HepG2 (cell line): ENCODE measurements around the gene GRIP1. TPM values are rescaled to one million over a fixed set of nuclear protein-coding genes. Genes with fewer than 3 reads are reported as not detected.

Experiments used
- ATAC-seq: fragments of 200-7000 bp; cut with Tn5 transposase; 3 replicates; pipeline ENCODE4 v1.9.1; 2020; ENCODE audit warnings: mild to moderate bottlenecking, moderate library complexity
- BruUV-seq: library from RNA; stranded (reverse); fragments of 400-500 nt; replicated peaks from 2 replicates; lab custom pipeline; 2021; lab: Mats Ljungman, UMichigan
- CTCF ChIA-PET: fragments of 300-600 bp; formaldehyde crosslinking; extraction: SDS; loops from one replicate; lab custom pipeline; 2021; ENCODE audit warnings: low total read pairs, inconsistent platforms, low intra/inter-chr PET ratio; lab: Yijun Ruan, JAX
- POLR2A ChIA-PET: fragments of 350-600 bp; sonication (Branson Sonifier 250); formaldehyde crosslinking; loops from one replicate; lab custom pipeline; 2020; ENCODE audit warnings: antibody characterized with exemption, inconsistent platforms; lab: Yijun Ruan, JAX
- DNase-seq: peaks from one replicate; pipeline ENCODE4 v3.0.0-alpha.2; 2015; ENCODE audit warnings: low spot score
- FAIRE-seq: peaks from 3 replicates; lab custom pipeline; 2011; peaks lifted over from hg19 to GRCh38; lab: Jason Lieb, UNC
- H2AFZ ChIP-seq: one replicate; pipeline ENCODE4 v1.6.1; 2011; ENCODE audit warnings: low read length, inconsistent platforms
- H3K27ac ChIP-seq: fragments of 300-600 bp; 3 replicates; pipeline ENCODE4 v1.8.0; 2011; ENCODE audit warnings: mixed run types, mild to moderate bottlenecking, mixed read lengths, low read length, inconsistent platforms; ENCODE audit not compliant: insufficient read depth; ENCODE audit errors: extremely low read length
- H3K27me3 ChIP-seq, 2 experiments: fragments of 200-600 bp in 1 of 2; 2 replicates in 1 of 2; 3 replicates in 1 of 2; pipeline versions ENCODE4 v1.6.0 to v1.8.0; 2011; ENCODE audit warnings: low read length in 2 of 2, mild to moderate bottlenecking in 2 of 2, moderate library complexity in 2 of 2, inconsistent platforms in 1 of 2; ENCODE audit not compliant: insufficient read depth in 2 of 2, control insufficient read depth in 1 of 2
- H3K36me3 ChIP-seq, 2 experiments: fragments of 200-600 bp in 1 of 2; replicated peaks in 1 of 2; 2 replicates in 1 of 2; 3 replicates in 1 of 2; pipeline versions ENCODE4 v1.5.1 to v1.8.0; 2011; ENCODE audit warnings: low read length in 2 of 2, inconsistent platforms in 1 of 2; ENCODE audit not compliant: insufficient read depth in 2 of 2, control insufficient read depth in 1 of 2
- H3K4me1 ChIP-seq: 2 replicates; pipeline ENCODE4 v1.5.1; 2012; ENCODE audit warnings: low read length, inconsistent platforms; ENCODE audit not compliant: insufficient read depth
- H3K4me2 ChIP-seq: 2 replicates; pipeline ENCODE4 v1.6.0; 2011; ENCODE audit warnings: low read depth, low read length, inconsistent platforms
- H3K4me3 ChIP-seq, 3 experiments: fragments of 200-600 bp in 1 of 3; sonication (generic), shearing (Covaris generic) in 1 of 3; replicated peaks in 1 of 3; 2 replicates each; pipeline ENCODE4 v1.5.1; 2011 to 2016; ENCODE audit warnings: low read length in 3 of 3, inconsistent platforms in 2 of 3, low read depth in 2 of 3, mild to moderate bottlenecking in 2 of 3, control low read depth in 1 of 3, mixed read lengths in 1 of 3; ENCODE audit not compliant: insufficient read depth in 1 of 3
- H3K79me2 ChIP-seq: one replicate; pipeline ENCODE4 v1.6.1; 2011; ENCODE audit warnings: low read length, inconsistent platforms; ENCODE audit not compliant: insufficient read depth
- H3K9ac ChIP-seq: 2 replicates; pipeline ENCODE4 v1.6.0; 2011; ENCODE audit warnings: mild to moderate bottlenecking, low read depth, low read length, inconsistent platforms; ENCODE audit not compliant: insufficient read depth
- H3K9me3 ChIP-seq: 2 replicates; pipeline ENCODE4 v1.5.1; 2012; ENCODE audit warnings: mild to moderate bottlenecking, low read length
- H4K20me1 ChIP-seq: 2 replicates; pipeline ENCODE4 v1.6.0; 2011; ENCODE audit warnings: inconsistent platforms, mild to moderate bottlenecking, low read length, moderate library complexity; ENCODE audit not compliant: insufficient read depth
- CBFB ChIP-seq: sonication (generic); formaldehyde crosslinking; IDR thresholded peaks from 2 replicates; pipeline ENCODE4 v1.4.0; 2020; ENCODE audit warnings: missing genetic modification reagents
- CCDC6 ChIP-seq: sonication (generic); formaldehyde crosslinking; IDR thresholded peaks from 2 replicates; pipeline ENCODE4 v1.8.1; 2022; ENCODE audit warnings: mild to moderate bottlenecking, missing genetic modification reagents, moderate library complexity
- LRRFIP1 ChIP-seq: sonication (generic); formaldehyde crosslinking; conservative IDR thresholded peaks from 2 replicates; pipeline ENCODE4 v1.4.0; 2020; ENCODE audit warnings: missing genetic modification reagents
- PTBP1 ChIP-seq: fragments of 200-400 bp; formaldehyde crosslinking; IDR thresholded peaks from 2 replicates; pipeline ENCODE4 v1.6.1; 2018; ENCODE audit warnings: low read length, low read depth; ENCODE audit not compliant: poor library complexity, severe bottlenecking
- SNRNP70 ChIP-seq: fragments of 200-400 bp; formaldehyde crosslinking; IDR thresholded peaks from 2 replicates; pipeline ENCODE4 v1.6.1; 2017; ENCODE audit warnings: mild to moderate bottlenecking, low read depth, low read length, moderate library complexity
- TGIF2 ChIP-seq: IDR thresholded peaks from 2 replicates; pipeline ENCODE4 v1.6.1; 2016; ENCODE audit warnings: control low read depth, missing compliant biosample characterization
- ZBTB21 ChIP-seq: sonication (generic); formaldehyde crosslinking; IDR thresholded peaks from 2 replicates; pipeline ENCODE4 v1.4.0; 2020; ENCODE audit warnings: missing genetic modification reagents
- ZBTB49 ChIP-seq: sonication (generic); formaldehyde crosslinking; IDR thresholded peaks from 2 replicates; pipeline ENCODE4 v1.4.0; 2020; ENCODE audit warnings: missing genetic modification reagents, borderline replicate concordance
- ZNF121 ChIP-seq: sonication (generic); formaldehyde crosslinking; IDR thresholded peaks from 2 replicates; pipeline ENCODE4 v1.5.0; 2020; ENCODE audit warnings: mild to moderate bottlenecking, missing genetic modification reagents
- ZNF18 ChIP-seq: sonication (generic); formaldehyde crosslinking; IDR thresholded peaks from 2 replicates; pipeline ENCODE4 v1.8.0; 2022; ENCODE audit warnings: mild to moderate bottlenecking, missing genetic modification reagents; ENCODE audit not compliant: insufficient replicate concordance
- ZNF205 ChIP-seq: IDR thresholded peaks from 2 replicates; pipeline ENCODE4 v1.6.1; 2018; ENCODE audit warnings: missing biosample characterization, missing genetic modification reagents
- ZNF207 ChIP-seq: fragments of 450-650 bp; IDR thresholded peaks from 2 replicates; pipeline ENCODE4 v1.6.1; 2016; ENCODE audit warnings: antibody characterized with exemption, borderline replicate concordance
- ZNF747 ChIP-seq: sonication (generic); formaldehyde crosslinking; IDR thresholded peaks from 2 replicates; pipeline ENCODE4 v1.8.1; 2023; ENCODE audit warnings: missing genetic modification reagents, mild to moderate bottlenecking, borderline replicate concordance
- ZNF749 ChIP-seq: sonication (generic); formaldehyde crosslinking; IDR thresholded peaks from 2 replicates; pipeline ENCODE4 v1.8.0; 2022; ENCODE audit warnings: mild to moderate bottlenecking, missing genetic modification reagents, moderate library complexity, borderline replicate concordance
- ZNF816 ChIP-seq: sonication (generic); formaldehyde crosslinking; IDR thresholded peaks from 2 replicates; pipeline ENCODE4 v1.8.0; 2022; ENCODE audit warnings: missing genetic modification reagents, mild to moderate bottlenecking, borderline replicate concordance
- ZSCAN5A ChIP-seq: sonication (generic); formaldehyde crosslinking; IDR thresholded peaks from 2 replicates; pipeline ENCODE4 v1.8.0; 2022; ENCODE audit warnings: mild to moderate bottlenecking, missing genetic modification reagents, borderline replicate concordance
- in situ Hi-C: cut with HindIII; loops from 2 replicates; pipeline ENCODE4 v1.10.0; 2017; ENCODE audit warnings: low pct_unique_long_range_greater_than_20kb; ENCODE audit not compliant: extremely low pct_ligation_motif_present
- intact Hi-C: fragments of 100-400 bp; cut with micrococcal nuclease; formaldehyde crosslinking; loops from one replicate; pipeline ENCODE4 v1.10.0; 2022; ENCODE audit not compliant: unreplicated experiment
- polyA plus RNA-seq, 8 experiments: library from polyadenylated mRNA; depleted of rRNA in 3 of 8; stranded (reverse) in 7 of 8; unstranded in 1 of 8; fragments of >200 nt; fragmentation: Illumina TruSeq in 4 of 8; extraction: Trizol in 4 of 8; gene quantifications; 2 replicates each; pipeline versions ENCODE4 v1.2.1 to v1.2.3, GENCODE V29; 2011 to 2016; ENCODE audit warnings: low read depth in 4 of 8, missing spikeins in 1 of 8, mixed read lengths in 1 of 8; ENCODE audit not compliant: insufficient read depth in 1 of 8
- total RNA-seq, 5 experiments: library from RNA; depleted of rRNA; stranded (reverse); fragments of >200 nt; fragmentation: Illumina TruSeq; extraction: Trizol; gene quantifications; 2 replicates each; pipeline ENCODE4 v1.2.3, GENCODE V29; 2016; ENCODE audit warnings: low read depth in 1 of 5

Gene GRIP1
- total and polyA plus RNA-seq, 2 of the 13 experiments (the other 11 are each of a cell fraction or from before 2014, with no cell fraction given): not detected

- no peak for TF ChIP-seq ZNF207
- TF ChIP-seq ZNF18 (CRISPR knock-in tag): no peak
- TF ChIP-seq CCDC6: no peak
- TF ChIP-seq PTBP1: no peak
- TF ChIP-seq ZNF816 (CRISPR knock-in tag): no peak
- TF ChIP-seq ZNF121 (CRISPR knock-in tag): no peak
- no peak for TF ChIP-seq ZNF747 (CRISPR knock-in tag)
- TF ChIP-seq TGIF2 (CRISPR knock-in tag): no peak
- TF ChIP-seq, all 625 proteins: peak for 0
Measured at GRCh38 chr12:66612090-66612775, 66.6 kb downstream of the GRIP1 start (continued).

- Histone ChIP-seq H3K4me1 (no peaks in the 10 kb centered on the region), H2AFZ (no peak overlapping the region), H3K79me2 (no peaks in the 10 kb centered on the region), H3K4me2 (no peak overlapping the region), H3K27me3 (no peaks in the 10 kb centered on the region; a peak in 1 of 5 replicates), H3K9ac (no peak overlapping the region), H3K9me3 (no peaks in the 10 kb centered on the region), H4K20me1 (no peaks in the 10 kb centered on the region), H3K36me3 (no peaks in the 10 kb centered on the region), H3K27ac (no peak overlapping the region), H3K4me3 (no peak overlapping the region)
- in situ Hi-C loops: no loop called here
- ATAC-seq (no peak), FAIRE-seq (no peak), DNase-seq (no peak)
- BruUV-seq: no TSS peak
- POLR2A ChIA-PET: no interaction called here
- CTCF ChIA-PET: no interaction called here
- intact Hi-C loops: no loop called here
- TF ChIP-seq ZBTB49: no peak
- TF ChIP-seq CBFB: no peak
- TF ChIP-seq LRRFIP1 (CRISPR knock-in tag): no peak
- TF ChIP-seq ZNF749 (CRISPR knock-in tag): no peak
- TF ChIP-seq ZBTB21 (CRISPR knock-in tag): no peak
- TF ChIP-seq ZSCAN5A: no peak
- no peak for TF ChIP-seq SNRNP70
- TF ChIP-seq ZNF205 (CRISPR knock-in tag): no peak
Measured at GRCh38 chr12:66607147-66607546, 71.7 kb downstream of the GRIP1 start.
